Endothelial cell of umbilical vein (primary cell): ENCODE results near the gene NCKAP5. TPM values are rescaled to one million over a fixed set of nuclear protein-coding genes. Genes with fewer than 3 reads are reported as not detected.

ENCODE experiments used
- BruUV-seq: library from RNA; stranded (reverse); fragments of 400-500 nt; replicated peaks from 2 replicates; lab custom pipeline; 2021; lab: Mats Ljungman, UMichigan
- CTCF ChIA-PET: fragments of 300-600, 350-600 bp; sonication (Branson Sonifier 250); formaldehyde crosslinking; loops from one replicate; lab custom pipeline; 2021; ENCODE audit warnings: antibody characterized with exemption, inconsistent platforms; lab: Charles Lee
- POLR2A ChIA-PET: fragments of 300-600, 350-600 bp; sonication (Branson Sonifier 250); formaldehyde crosslinking; loops from one replicate; lab custom pipeline; 2021; ENCODE audit warnings: antibody characterized with exemption, inconsistent platforms; lab: Charles Lee
- DNase-seq: peaks from one replicate; pipeline ENCODE4 v3.0.0-alpha.2; 2011; ENCODE audit warnings: low read depth, low spot score
- FAIRE-seq: peaks from 2 replicates; lab custom pipeline; 2011; peaks lifted over from hg19 to GRCh38; lab: Jason Lieb, UNC
- H2AFZ ChIP-seq: 2 replicates; pipeline ENCODE4 v1.6.0; 2012; ENCODE audit warnings: low read depth, low read length, control low read depth, inconsistent platforms
- H3K27ac ChIP-seq: 2 replicates; pipeline ENCODE4 v1.5.1; 2011; ENCODE audit warnings: low read depth, mild to moderate bottlenecking, control low read depth, low read length, moderate library complexity; ENCODE audit not compliant: insufficient read depth
- H3K27me3 ChIP-seq, 2 experiments: 2 replicates each; pipeline versions ENCODE4 v1.6.0 to v1.6.1; 2011; ENCODE audit warnings: low read length in 2 of 2, mixed read lengths in 1 of 2; ENCODE audit not compliant: control insufficient read depth in 2 of 2, insufficient read depth in 2 of 2
- H3K36me3 ChIP-seq, 2 experiments: 2 replicates in 1 of 2; 3 replicates in 1 of 2; pipeline ENCODE4 v1.5.1; 2011; ENCODE audit warnings: low read length in 2 of 2, mild to moderate bottlenecking in 1 of 2, moderate library complexity in 1 of 2; ENCODE audit not compliant: control insufficient read depth in 2 of 2, insufficient read depth in 2 of 2; ENCODE audit errors: extremely low read depth in 1 of 2
- H3K4me1 ChIP-seq: 3 replicates; pipeline ENCODE4 v1.5.1; 2011; ENCODE audit warnings: mild to moderate bottlenecking, low read length; ENCODE audit not compliant: control insufficient read depth, insufficient read depth; ENCODE audit errors: extremely low read depth
- H3K4me2 ChIP-seq: 2 replicates; pipeline ENCODE4 v1.6.1; 2011; ENCODE audit warnings: low read length, control low read depth, mixed read lengths; ENCODE audit not compliant: insufficient read depth
- H3K4me3 ChIP-seq, 3 experiments: fragments of 200-600 bp in 1 of 3; sonication (generic), shearing (Covaris generic) in 1 of 3; replicated peaks in 1 of 3; 2 replicates each; pipeline ENCODE4 v1.5.1; 2011 to 2016; ENCODE audit warnings: control low read depth in 3 of 3, low read length in 3 of 3, mild to moderate bottlenecking in 2 of 3, inconsistent platforms in 1 of 3, low read depth in 1 of 3, moderate library complexity in 1 of 3; ENCODE audit not compliant: insufficient read depth in 1 of 3
- H3K79me2 ChIP-seq: 2 replicates; pipeline ENCODE4 v1.6.0; 2012; ENCODE audit warnings: low read length, inconsistent platforms; ENCODE audit not compliant: control insufficient read depth, insufficient read depth
- H3K9ac ChIP-seq: replicated peaks from 2 replicates; pipeline ENCODE3; 2011; ENCODE audit warnings: low read length, control low read depth; ENCODE audit not compliant: insufficient read depth; ENCODE audit errors: extremely low read depth
- H3K9me1 ChIP-seq: replicated peaks from 3 replicates; pipeline ENCODE4 v1.6.0; 2011; ENCODE audit warnings: mild to moderate bottlenecking, low read length; ENCODE audit not compliant: control insufficient read depth, insufficient read depth; ENCODE audit errors: extremely low read depth
- H3K9me3 ChIP-seq: replicated peaks from 2 replicates; pipeline ENCODE4 v1.5.1; 2012; ENCODE audit warnings: low read length, inconsistent platforms; ENCODE audit not compliant: control insufficient read depth, insufficient read depth
- H4K20me1 ChIP-seq: replicated peaks from 2 replicates; pipeline ENCODE3; 2011; ENCODE audit warnings: mild to moderate bottlenecking, low read length; ENCODE audit not compliant: control insufficient read depth, insufficient read depth; ENCODE audit errors: extremely low read depth
- CTCF ChIP-seq, 2 donors: IDR thresholded peaks; 1 replicate in 1 of 2; 2 replicates in 1 of 2; pipeline ENCODE4 v1.5.1; 2011; ENCODE audit warnings: low read length in 2 of 2, mild to moderate bottlenecking in 2 of 2, moderate library complexity in 2 of 2, control low read depth in 1 of 2, inconsistent platforms in 1 of 2, low read depth in 1 of 2; ENCODE audit not compliant: insufficient read depth in 1 of 2; ENCODE audit errors: extremely low read depth in 1 of 2
- EZH2 ChIP-seq: IDR thresholded peaks from 2 replicates; pipeline ENCODE4 v1.6.1; 2012; ENCODE audit warnings: borderline replicate concordance, low read depth, mild to moderate bottlenecking, moderate library complexity, low read length, inconsistent platforms; ENCODE audit not compliant: severe bottlenecking
- FOS ChIP-seq: IDR thresholded peaks from 2 replicates; pipeline ENCODE4 v1.6.1; 2011; ENCODE audit warnings: mild to moderate bottlenecking, low read length, moderate library complexity, borderline replicate concordance; ENCODE audit not compliant: insufficient read depth
- GATA2 ChIP-seq: IDR thresholded peaks from 2 replicates; pipeline ENCODE4 v1.7.0; 2011; ENCODE audit warnings: low read depth, mild to moderate bottlenecking, moderate library complexity, mixed read lengths, low read length; ENCODE audit not compliant: insufficient read length, insufficient read depth
- JUN ChIP-seq: IDR thresholded peaks from 2 replicates; pipeline ENCODE4 v1.6.1; 2011; ENCODE audit warnings: borderline replicate concordance, low read depth; ENCODE audit not compliant: insufficient read length, insufficient read depth
- MAX ChIP-seq: IDR thresholded peaks from 2 replicates; pipeline ENCODE4 v1.6.1; 2011; ENCODE audit not compliant: insufficient read depth, insufficient read length
- MYC ChIP-seq: IDR thresholded peaks from one replicate; pipeline ENCODE4 v1.6.1; 2011; ENCODE audit warnings: mild to moderate bottlenecking, low read depth, low read length
- POLR2A ChIP-seq: IDR thresholded peaks from 2 replicates; pipeline ENCODE4 v1.6.1; 2012; ENCODE audit warnings: low read depth, mild to moderate bottlenecking, control low read depth, low read length
- POLR2AphosphoS5 ChIP-seq: IDR thresholded peaks from 2 replicates; pipeline ENCODE4 v1.6.1; 2012; ENCODE audit warnings: low read depth, mild to moderate bottlenecking, control low read depth, low read length, moderate library complexity; ENCODE audit not compliant: insufficient read depth
- dilution Hi-C: fragments of 300-500 bp; cut with MboI; formaldehyde crosslinking; loops from one replicate; pipeline ENCODE4 v1.15.0; 2019; ENCODE audit warnings: low sequenced_read_pairs; ENCODE audit not compliant: extremely low pct_ligation_motif_present
- intact Hi-C: fragments of 100-400 bp; cut with micrococcal nuclease; formaldehyde crosslinking; loops from one replicate; pipeline ENCODE4 v1.10.0; 2022
- polyA plus RNA-seq, 4 experiments: library from polyadenylated mRNA; depleted of rRNA in 3 of 4; stranded (reverse) in 3 of 4; unstranded in 1 of 4; fragments of >200 nt; gene quantifications; 2 replicates each; pipeline versions ENCODE4 v1.2.1 to v1.2.3, GENCODE V29; 2011 to 2012; ENCODE audit warnings: missing spikeins in 1 of 4
- total RNA-seq: library from RNA; stranded (reverse); gene quantifications from 2 replicates; pipeline ENCODE4 v1.2.3, GENCODE V29; 2021

NCKAP5 gene
- total and polyA plus RNA-seq, 2 donors (not counting 3 experiments of a cell fraction or from before 2014, with no cell fraction given) = 0.47 to 3.3 TPM

GRCh38 chr2:133054297-133054696 is 514.0 kb downstream of the NCKAP5 start:
- no peaks in the 10 kb centered on the region for H3K9me1 ChIP-seq
- FAIRE-seq (no peak), DNase-seq (no peak)
- H3K4me3 ChIP-seq = no peak overlapping the region
- H3K9me3 ChIP-seq = no peaks in the 10 kb centered on the region
- intact Hi-C loops (no loop called here), dilution Hi-C loops (no loop called here)
- ChIA-PET CTCF (no interaction called here), POLR2A (no interaction called here)
- BruUV-seq = no TSS peak
- H3K4me1 ChIP-seq = no peaks in the 10 kb centered on the region
- H3K4me2 ChIP-seq = no peak overlapping the region
- no peak overlapping the region for H2AFZ ChIP-seq
- H4K20me1 ChIP-seq = no peaks in the 10 kb centered on the region
- H3K9ac ChIP-seq = no peak overlapping the region
- TF ChIP-seq MYC (no peak), POLR2A (no peak), EZH2 (no peak), GATA2 (no peak), POLR2AphosphoS5 (no peak), MAX (no peak), CTCF (IDR thresholded peaks at IDR 0.05; ENCODE audit: extremely low read depth in 1 of 2, insufficient read depth in 1 of 2, low read depth in 1 of 2, low read length in 2 of 2) (no peak), FOS (no peak), JUN (no peak)
- no peaks in the 10 kb centered on the region for H3K27me3 ChIP-seq
- H3K36me3 ChIP-seq = no peaks in the 10 kb centered on the region
- H3K27ac ChIP-seq = no peak overlapping the region
- H3K79me2 ChIP-seq = no peaks in the 10 kb centered on the region
